Iris pigment epithelial cell (primary cell): ENCODE data around the gene PSMC5.

Source experiments
- DNase-seq: peaks from one replicate; pipeline ENCODE4 v3.0.0-alpha.2; 2011; ENCODE audit warnings: low read depth

Gene PSMC5

GRCh38 chr17:63820963-63821561 is 6.2 kb upstream of the PSMC5 start:
- no peak for DNase-seq

- DNase-seq, result no peak
Measured at GRCh38 chr17:63821804-63822203, 5.4 kb upstream of the PSMC5 start.

DNA sequence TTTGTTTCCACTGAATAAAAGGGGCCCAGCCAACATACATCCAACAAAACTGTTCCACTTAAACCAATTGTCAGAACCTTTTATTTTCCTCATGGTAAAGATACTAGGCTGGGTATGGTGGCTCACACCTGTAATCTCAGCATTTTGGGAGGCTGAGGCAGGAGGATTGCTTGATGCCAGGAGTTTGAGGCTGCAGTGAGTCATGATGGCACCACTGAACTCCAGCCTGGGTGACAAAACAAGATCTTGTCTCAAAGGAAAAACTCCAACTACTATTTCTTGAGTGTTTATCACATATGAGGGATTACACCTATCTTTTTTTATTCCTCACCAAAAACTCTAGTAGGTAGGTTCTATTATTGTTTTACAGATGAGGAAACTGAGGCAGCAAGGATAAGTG is 4.7 kb upstream of the PSMC5 start:
- no peak for DNase-seq

- no peak for DNase-seq
Measured at GRCh38 chr17:63823659-63824331, 3.4 kb upstream of the PSMC5 start.

- no peak for DNase-seq
Measured at GRCh38 chr17:63824362-63824761, 2.9 kb upstream of the PSMC5 start.

GRCh38 chr17:63826468-63827001 is 696 bp upstream of the PSMC5 start:
- peak; percentile 61 for DNase-seq

DNA sequence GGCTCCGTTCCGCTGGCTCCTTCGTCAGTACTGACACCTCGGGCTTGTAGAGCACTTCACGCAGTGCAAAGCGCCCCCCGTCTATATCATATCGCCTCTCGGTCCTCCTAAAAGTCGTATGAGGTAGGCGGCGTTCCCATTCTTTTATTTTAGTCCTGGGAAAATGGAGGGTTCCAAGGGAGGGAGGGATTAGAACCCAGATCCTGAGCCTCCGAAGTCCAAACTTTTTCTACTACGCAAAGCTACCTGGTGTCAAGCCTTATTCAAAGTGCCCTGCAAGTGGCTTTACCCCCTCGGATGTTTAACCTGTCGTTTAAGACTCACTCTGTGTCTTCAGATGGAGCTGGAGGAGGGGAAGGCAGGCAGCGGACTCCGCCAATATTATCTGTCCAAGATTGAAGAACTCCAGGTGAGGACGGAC is 580 bp downstream of the PSMC5 start:
- DNase-seq, result no peak

DNA sequence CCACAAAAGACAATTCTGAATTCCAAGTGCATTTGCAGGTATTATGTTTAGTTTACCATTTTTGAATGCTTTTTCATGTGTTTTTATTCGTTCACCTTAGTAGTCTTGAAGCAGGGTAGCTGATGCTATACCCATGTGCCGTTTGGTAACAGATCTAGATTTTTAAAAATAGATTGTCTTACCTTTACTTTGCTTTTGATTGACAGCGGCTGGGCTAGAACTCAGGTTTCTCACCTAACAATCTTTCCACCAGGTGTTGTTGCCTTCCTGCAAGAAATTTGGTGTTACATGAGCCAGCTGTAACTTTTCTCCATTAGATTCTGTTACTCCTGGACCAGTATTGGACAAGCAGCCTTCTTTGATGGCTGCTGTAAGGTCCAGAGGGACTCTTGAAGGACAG is 1.7 kb downstream of the PSMC5 start:
- DNase-seq, result no peak

DNA sequence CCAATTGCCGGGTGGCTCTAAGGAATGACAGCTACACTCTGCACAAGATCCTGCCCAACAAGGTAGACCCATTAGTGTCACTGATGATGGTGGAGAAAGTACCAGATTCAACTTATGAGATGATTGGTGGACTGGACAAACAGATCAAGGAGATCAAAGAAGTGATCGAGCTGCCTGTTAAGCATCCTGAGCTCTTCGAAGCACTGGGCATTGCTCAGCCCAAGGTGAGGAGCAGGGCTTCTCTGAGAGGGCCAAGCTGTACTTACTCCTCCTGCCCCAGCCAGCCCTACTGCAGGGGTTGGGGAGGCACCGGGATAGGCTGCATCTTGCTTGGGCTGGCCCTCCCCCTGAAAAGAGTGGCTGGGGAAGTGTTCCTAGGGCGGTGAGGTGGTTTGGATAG is 3.0 kb downstream of the PSMC5 start:
- no peak for DNase-seq

DNA sequence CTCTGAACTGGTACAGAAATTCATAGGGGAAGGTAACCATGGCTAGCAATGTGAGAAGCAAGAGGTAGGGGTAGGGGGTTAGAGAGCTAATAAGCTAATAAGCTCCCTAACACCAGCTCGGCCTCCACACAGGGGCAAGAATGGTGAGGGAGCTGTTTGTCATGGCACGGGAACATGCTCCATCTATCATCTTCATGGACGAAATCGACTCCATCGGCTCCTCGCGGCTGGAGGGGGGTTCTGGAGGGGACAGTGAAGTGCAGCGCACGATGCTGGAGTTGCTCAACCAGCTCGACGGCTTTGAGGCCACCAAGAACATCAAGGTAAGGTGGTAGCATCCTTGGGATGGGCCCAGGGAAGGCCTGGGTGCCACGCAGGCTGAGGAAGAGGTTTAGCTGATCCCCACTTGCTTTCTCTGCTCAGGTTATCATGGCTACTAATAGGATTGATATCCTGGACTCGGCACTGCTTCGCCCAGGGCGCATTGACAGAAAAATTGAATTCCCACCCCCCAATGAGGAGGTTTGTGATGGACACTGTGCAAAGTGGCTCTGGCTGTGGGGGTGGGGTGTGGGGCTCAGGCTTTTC is 3.8 kb downstream of the PSMC5 start:
- no peak for DNase-seq

GRCh38 chr17:63831505-63831904 is 4.3 kb downstream of the PSMC5 start:
- no peak for DNase-seq

- DNase-seq, result no peak
Measured at GRCh38 chr17:63832014-63832413, 4.8 kb downstream of the PSMC5 start.

- DNase-seq, result no peak
Measured at GRCh38 chr17:63832455-63832854, 5.2 kb downstream of the PSMC5 start.

DNA sequence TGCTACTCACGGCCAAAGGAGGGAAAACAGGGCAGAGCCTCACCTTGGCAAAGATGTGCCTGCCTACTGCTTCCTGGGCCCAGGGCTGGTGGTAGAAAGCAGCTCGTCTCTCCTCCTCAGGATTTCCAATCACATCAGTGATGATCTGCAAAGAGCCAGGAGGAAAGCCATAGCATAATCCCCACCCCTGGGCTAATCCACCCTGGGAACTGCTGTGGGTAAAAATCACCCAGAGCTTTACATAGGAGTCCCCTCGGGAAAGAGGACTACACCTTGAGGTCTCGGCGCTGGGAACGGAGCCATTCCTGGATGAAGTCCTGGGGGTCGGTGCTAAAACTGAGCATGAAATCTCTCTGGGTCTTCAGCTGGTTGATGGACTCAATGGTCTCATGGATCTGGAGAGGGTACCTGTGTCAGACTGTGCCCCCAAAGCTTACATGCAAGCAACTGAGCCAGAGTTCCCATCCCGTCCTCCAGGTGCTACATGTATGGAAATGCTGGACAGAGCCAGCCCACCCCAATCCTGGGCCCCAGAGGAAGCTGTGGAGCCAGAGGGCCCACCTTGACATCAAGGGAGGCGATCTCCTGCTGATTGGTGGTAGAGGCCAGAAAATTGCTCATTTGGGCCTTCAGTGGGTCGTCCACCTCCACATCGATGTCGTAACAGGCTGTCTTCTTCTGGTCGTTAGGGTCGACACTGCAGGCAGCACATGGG is 6.0 kb downstream of the PSMC5 start:
- no peak for DNase-seq

- DNase-seq, result no peak
Measured at GRCh38 chr17:63833741-63834373, 6.6 kb downstream of the PSMC5 start.

DNA sequence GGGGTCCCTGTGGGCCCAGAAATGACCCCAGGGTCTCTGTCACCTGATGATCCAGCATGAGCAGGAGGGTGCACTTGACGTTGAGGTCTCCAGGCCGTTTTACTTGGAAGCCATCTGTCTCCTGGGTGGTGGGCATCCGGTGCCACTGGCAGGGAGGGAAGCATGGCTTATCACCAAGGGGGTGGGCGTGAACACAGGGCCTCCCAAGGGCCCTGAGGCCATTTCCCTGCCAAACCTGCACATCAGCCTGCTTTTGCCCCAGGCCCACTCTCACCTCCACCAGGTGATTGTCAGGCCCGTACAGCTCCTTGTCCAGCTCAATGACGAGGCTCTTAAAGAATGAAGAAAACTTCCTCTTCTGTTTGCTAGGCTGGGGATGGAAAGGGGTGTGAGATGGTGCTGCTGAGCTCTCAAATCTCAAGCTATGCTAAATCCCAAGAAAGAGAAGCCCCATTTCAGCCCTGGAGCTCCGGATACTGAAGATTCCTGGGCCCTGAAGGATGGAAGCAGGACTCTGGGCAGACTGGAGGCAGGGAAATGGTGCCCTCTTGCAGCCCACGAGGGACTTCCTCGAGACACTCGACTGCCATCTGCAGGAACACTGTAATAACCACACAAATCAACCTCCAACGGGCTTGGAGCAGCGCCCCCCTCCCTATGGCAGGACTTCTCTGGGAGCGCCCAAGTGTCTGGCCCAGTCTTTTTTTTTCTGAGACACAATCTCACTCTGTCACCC is 7.4 kb downstream of the PSMC5 start:
- peak; percentile 70 for DNase-seq

DNA sequence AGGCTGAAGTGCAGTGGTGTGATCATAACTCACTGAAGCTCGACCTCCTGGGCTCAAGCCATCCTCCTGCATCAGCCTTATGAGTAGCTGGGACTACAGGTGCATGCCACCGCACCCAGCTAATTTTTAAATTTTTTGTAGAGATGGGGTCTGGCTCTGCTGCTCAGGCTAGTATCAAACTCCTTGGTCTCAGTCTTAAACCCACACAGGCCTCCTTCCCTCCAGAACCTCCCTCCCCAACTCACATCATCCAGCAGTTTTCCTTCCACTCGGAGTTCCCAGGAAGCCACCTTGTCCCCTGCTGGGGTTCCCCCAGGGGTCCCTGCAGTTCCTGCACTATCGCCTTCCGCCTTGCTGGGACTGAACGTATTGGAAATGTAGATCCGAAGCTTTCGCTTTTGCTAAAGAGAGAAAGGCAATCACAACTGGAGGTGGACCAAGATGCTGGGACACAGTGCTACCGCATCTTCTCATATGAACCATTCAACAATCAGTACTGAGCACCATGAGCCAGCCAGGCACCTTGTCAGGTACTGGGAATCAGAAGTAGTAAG is 8.0 kb downstream of the PSMC5 start:
- DNase-seq, result no peak

GRCh38 chr17:63836811-63837210 is 9.6 kb downstream of the PSMC5 start:
- no peak for DNase-seq

DNA sequence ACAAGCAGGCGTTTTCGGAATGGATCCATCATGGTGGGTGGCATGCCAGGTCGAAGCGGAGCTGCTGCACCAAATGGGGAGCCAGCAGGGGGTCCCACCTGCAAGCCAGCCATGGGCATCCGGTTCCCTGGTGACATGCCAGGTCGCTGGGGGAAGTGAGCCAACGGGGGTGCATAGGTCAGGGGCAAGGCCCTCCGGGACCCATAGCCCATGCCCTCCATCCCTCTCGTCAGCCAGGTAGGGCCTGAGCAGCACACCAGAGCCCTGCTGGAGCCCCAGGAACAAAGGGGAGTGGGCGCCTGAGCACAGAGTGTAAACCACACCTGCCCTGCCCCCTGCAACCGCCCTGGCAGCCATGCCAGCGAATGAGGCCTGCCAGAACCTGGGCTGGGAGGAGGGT is 10.2 kb downstream of the PSMC5 start:
- no peak for DNase-seq

GRCh38 chr17:63837962-63838600 is 10.8 kb downstream of the PSMC5 start:
- DNase-seq, result no peak
